PC-9 (cell line): ENCODE data around the gene PXDN.

Experiments
- CTCF ChIP-seq: fragments of 200-600 bp; sonication (generic); conservative IDR thresholded peaks from 2 replicates; pipeline ENCODE4 v1.6.1; 2017; ENCODE audit warnings: mixed run types, antibody characterized with exemption, mild to moderate bottlenecking, moderate library complexity
- EZH2 ChIP-seq: fragments of 200-600 bp; sonication (generic); IDR thresholded peaks from 2 replicates; pipeline ENCODE4 v1.8.0; 2017; ENCODE audit warnings: antibody characterized with exemption, low read depth

GRCh38 chr2:1645761-1646476 is 98.4 kb downstream of the PXDN start:
- TF ChIP-seq CTCF (no peak), EZH2 (no peak)
